HEK293T (cell line): ENCODE measurements around the gene TCTN3.
"Not testable (repeated sequence)": the region's sequence is repeated elsewhere in the genome, so short reads cannot be mapped to it uniquely, and the experiment has no call there.

Source experiments
- CTCF ChIA-PET: fragments of 350-600 bp; formaldehyde crosslinking; extraction: SDS; loops from one replicate; lab custom pipeline; 2021; ENCODE audit warnings: antibody characterized with exemption, inconsistent platforms; lab: Yijun Ruan, JAX
- POLR2A ChIA-PET: fragments of 350-600 bp; formaldehyde crosslinking; extraction: SDS; loops from one replicate; lab custom pipeline; 2020; ENCODE audit warnings: antibody characterized with exemption, inconsistent platforms; lab: Yijun Ruan, JAX
- DNase-seq: peaks from one replicate; pipeline ENCODE4 v3.0.0; 2012; ENCODE audit warnings: mixed read lengths; ENCODE audit errors: extremely low spot score
- ARNT ChIP-seq: fragments of 450-650 bp; IDR thresholded peaks from 2 replicates; pipeline ENCODE4 v1.6.1; 2017; ENCODE audit warnings: mild to moderate bottlenecking
- BHLHE40 ChIP-seq: fragments of 450-650 bp; IDR thresholded peaks from 2 replicates; pipeline ENCODE4 v1.6.1; 2016; ENCODE audit warnings: mild to moderate bottlenecking, moderate library complexity, borderline replicate concordance
- CTBP1 ChIP-seq: fragments of 450-650 bp; IDR thresholded peaks from 2 replicates; pipeline ENCODE4 v1.6.1; 2016; ENCODE audit warnings: borderline replicate concordance
- ELF4 ChIP-seq: fragments of 450-650 bp; IDR thresholded peaks from 2 replicates; pipeline ENCODE4 v1.6.1; 2017; ENCODE audit warnings: antibody characterized with exemption
- FOXA1 ChIP-seq: fragments of 450-650 bp; IDR thresholded peaks from 2 replicates; pipeline ENCODE4 v1.6.1; 2016; ENCODE audit warnings: mild to moderate bottlenecking
- FOXK2 ChIP-seq: fragments of 450-650 bp; IDR thresholded peaks from 2 replicates; pipeline ENCODE4 v1.6.1; 2016; ENCODE audit warnings: mild to moderate bottlenecking
- FOXM1 ChIP-seq: fragments of 450-650 bp; IDR thresholded peaks from 2 replicates; pipeline ENCODE4 v1.6.1; 2017; ENCODE audit warnings: mild to moderate bottlenecking, borderline replicate concordance
- HDGF ChIP-seq: fragments of 450-650 bp; IDR thresholded peaks from 2 replicates; pipeline ENCODE4 v1.6.1; 2017; ENCODE audit warnings: antibody characterized with exemption, borderline replicate concordance
- L3MBTL2 ChIP-seq: fragments of 450-650 bp; conservative IDR thresholded peaks from 2 replicates; pipeline ENCODE4 v1.6.1; 2016; ENCODE audit warnings: mild to moderate bottlenecking
- LEF1 ChIP-seq: fragments of 450-650 bp; IDR thresholded peaks from 2 replicates; pipeline ENCODE4 v1.6.1; 2017; ENCODE audit warnings: mild to moderate bottlenecking, borderline replicate concordance
- NFRKB ChIP-seq: fragments of 450-650 bp; IDR thresholded peaks from 2 replicates; pipeline ENCODE4 v1.6.1; 2016; ENCODE audit warnings: mild to moderate bottlenecking, moderate library complexity
- SP1 ChIP-seq: fragments of 450-650 bp; IDR thresholded peaks from 2 replicates; pipeline ENCODE4 v1.6.1; 2017
- SUZ12 ChIP-seq: fragments of 450-650 bp; IDR thresholded peaks from 2 replicates; pipeline ENCODE4 v1.6.1; 2016; ENCODE audit warnings: mild to moderate bottlenecking
- TARDBP ChIP-seq: fragments of 450-650 bp; IDR thresholded peaks from 2 replicates; pipeline ENCODE4 v1.6.1; 2016
- ZNF384 ChIP-seq: fragments of 450-650 bp; IDR thresholded peaks from 2 replicates; pipeline ENCODE4 v1.6.1; 2016
- TF ChIP-seq, protein P1 (sequence below): fragments of 450-650 bp; IDR thresholded peaks from 2 replicates; pipeline ENCODE4 v1.6.1; 2016

The TCTN3 gene

DNA sequence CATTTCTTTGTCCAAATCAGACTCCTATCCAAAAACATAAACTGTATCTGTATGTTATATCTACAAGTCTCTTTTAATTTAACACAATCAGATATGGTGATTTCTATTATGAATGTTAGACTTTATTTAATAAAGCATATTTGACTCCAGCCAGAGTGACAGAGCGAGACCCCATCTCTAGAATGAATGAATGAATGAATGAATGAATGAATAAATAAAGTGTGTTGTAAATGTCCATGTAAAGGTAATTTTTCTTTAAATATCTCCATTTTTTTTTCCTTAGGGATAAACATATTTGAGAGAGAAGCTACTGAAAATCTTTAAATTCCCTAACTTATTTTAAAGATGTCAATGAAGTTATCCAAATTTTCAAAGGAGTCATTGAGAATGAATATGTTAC is 19.1 kb downstream of the TCTN3 start:
- POLR2A ChIA-PET, result no interaction called here
- TF ChIP-seq ELF4, result no peak
- CTCF ChIA-PET, result interaction anchor here (0.6 to 1.0 kb wide), 2 partner anchors 19 to 325 kb away, joined by 3 to 4 read pairs; partner anchors contain the start of gene TCTN3
- no peak for DNase-seq

DNA sequence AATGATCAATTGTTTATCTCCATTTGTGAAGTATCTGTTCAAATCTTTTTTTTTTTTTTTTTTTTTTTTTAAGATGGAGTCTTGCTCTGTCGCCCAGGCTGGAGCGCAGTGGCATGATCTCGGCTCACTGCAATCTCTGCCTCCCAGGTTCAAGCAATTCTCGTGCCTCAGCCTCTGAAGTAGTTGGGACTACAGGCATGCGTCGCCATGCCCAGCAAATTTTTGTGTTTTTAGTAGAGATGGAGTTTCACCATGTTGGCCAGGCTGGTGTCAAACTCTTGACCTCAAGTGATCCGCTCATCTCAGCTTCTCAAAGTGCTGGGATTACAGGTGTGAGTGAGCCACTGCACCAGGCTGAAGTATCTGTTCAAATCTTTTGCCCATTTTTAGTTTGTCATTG is 21.1 kb downstream of the TCTN3 start:
- CTCF ChIA-PET, result interaction anchor here (0.6 kb wide), 1 partner anchor 245 kb away, joined by 3 read pairs; no protein-coding TSS in a partner anchor
- POLR2A ChIA-PET, result not testable (repeated sequence)

DNA sequence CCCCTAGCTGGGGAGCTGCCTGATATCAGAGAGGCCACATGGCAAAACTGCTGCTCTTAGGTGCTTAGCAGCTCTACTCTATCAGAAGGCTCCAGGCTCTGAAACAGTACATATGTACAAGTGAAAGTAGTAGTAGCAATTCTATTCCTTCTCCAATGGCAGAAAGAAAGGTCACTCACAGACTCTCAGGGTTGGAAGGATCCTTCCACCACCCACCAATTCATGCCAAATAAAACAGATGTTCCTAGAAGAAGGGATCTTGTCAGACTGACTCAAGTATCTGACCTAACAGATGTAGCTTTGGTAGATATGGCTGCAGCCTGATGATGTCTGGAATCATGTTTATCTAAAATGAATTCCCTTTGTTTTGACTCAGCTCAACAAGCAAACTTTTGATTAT is 29.2 kb downstream of the TCTN3 start:
- POLR2A ChIA-PET, result no interaction called here
- TF ChIP-seq NFRKB, result no peak
- no peak for DNase-seq
- CTCF ChIA-PET, result no interaction called here

More for the DNA sequence above, 21.1 kb downstream of the TCTN3 start:
- not testable (repeated sequence) for DNase-seq

DNA sequence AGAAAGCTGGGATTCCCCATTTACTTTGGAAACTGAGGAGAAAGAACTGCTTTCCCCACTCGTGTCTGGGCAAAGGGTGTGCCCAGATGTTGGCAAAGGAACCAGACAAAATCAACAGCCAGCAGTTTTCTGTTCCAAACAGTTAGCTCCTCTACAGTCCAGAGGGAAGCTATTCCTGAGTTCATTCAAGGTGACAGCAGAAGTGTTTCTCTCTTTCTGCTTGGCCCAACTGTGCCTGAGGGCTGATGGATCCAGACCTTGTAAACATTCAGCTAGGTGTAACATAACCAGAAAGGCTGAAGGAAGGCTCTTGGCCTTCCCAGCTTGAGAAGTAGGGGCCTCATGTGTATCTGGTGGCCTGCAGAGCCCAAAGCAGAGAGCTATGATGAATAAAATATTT is 30.2 kb downstream of the TCTN3 start:
- ChIA-PET CTCF (interaction anchor here (1.0 kb wide), 1 partner anchor 30 kb away, joined by 3 read pairs; the partner anchor contains the start of gene TCTN3), POLR2A (no interaction called here)
- TF ChIP-seq LEF1 (no peak), SP1 (no peak), HDGF (no peak), TARDBP (no peak), ELF4 (no peak), ZNF384 (no peak), CTBP1 (no peak), FOXM1 (no peak), ARNT (no peak), FOXK2 (no peak), BHLHE40 (no peak), FOXA1 (no peak), SUZ12 (no peak), L3MBTL2 (no peak), NFRKB (no peak)
- TF ChIP-seq, protein P1, sequence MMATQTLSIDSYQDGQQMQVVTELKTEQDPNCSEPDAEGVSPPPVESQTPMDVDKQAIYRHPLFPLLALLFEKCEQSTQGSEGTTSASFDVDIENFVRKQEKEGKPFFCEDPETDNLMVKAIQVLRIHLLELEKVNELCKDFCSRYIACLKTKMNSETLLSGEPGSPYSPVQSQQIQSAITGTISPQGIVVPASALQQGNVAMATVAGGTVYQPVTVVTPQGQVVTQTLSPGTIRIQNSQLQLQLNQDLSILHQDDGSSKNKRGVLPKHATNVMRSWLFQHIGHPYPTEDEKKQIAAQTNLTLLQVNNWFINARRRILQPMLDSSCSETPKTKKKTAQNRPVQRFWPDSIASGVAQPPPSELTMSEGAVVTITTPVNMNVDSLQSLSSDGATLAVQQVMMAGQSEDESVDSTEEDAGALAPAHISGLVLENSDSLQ, result no peak
- DNase-seq, result no peak

DNA sequence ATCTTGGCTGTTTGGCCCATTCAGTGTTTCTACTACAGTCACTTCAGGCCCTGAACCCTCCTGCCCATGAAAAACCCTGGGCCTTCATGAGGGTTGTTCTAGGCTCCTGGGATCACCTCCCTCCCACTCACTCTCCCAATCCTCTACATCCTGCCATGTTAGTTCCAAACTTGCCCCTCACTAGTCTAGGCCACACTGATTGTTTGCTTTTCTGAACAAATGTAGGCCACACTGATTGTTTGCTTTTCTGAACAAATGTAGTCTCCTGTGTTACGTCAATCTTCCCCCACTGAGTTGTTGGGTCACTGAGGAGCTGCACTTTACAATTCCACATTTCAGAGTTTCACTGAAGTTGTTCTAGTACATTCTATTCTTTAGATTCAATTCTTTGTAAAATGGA is 31.9 kb downstream of the TCTN3 start:
- DNase-seq, result no peak
- POLR2A ChIA-PET, result no interaction called here
- CTCF ChIA-PET, result no interaction called here
- no peak for TF ChIP-seq ZNF384
- no peak for TF ChIP-seq HDGF

DNA sequence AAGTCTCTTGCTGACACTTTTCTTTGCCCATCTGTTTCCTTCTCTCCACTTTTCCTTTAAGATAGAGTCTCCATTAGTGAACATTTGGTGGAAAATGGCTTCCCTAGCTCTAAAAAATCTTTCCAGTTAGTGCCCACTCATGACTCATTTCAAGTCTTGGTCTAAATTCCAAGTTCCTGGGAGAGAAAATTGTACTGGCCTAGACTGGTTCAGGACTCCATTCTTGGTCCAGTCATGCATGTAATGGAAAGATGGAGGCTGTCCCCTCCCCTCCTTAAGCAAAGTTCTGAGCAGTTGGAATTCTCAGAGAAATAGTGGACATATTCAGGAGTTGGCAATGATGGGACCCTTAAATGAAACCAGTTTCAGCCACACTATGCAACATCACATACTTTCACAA is 33.4 kb downstream of the TCTN3 start:
- ChIA-PET CTCF (interaction anchor here (1.2 kb wide), 1 partner anchor 33 kb away, joined by 4 read pairs; the partner anchor contains the start of gene TCTN3), POLR2A (no interaction called here)
- TF ChIP-seq ARNT (no peak), HDGF (no peak), SP1 (no peak), BHLHE40 (no peak), TARDBP (no peak)
- no peak for DNase-seq

DNA sequence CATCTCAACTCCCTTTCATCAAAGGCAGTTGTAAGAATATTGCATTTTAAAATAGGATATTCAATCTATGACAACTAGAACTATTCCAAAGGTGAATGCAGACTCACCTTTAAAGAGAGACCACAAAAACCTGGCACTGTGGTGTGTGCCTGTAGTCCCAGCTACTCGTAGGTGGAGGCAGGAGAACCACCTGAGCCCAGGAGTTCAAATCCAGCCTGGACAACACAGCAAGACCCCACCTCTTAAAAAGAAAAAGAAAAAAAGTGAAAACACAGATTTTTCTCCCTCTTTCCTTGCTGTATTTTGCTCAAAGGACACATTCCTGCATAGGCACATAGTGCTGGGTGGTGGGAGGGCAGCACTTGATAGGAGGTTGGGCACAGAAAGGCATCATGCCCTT is 36.5 kb downstream of the TCTN3 start:
- DNase-seq, result no peak
- ChIA-PET POLR2A (interaction anchor here (0.8 kb wide), 1 partner anchor 15 kb away, joined by 3 read pairs; no protein-coding TSS in a partner anchor), CTCF (no interaction called here)
- no peak for TF ChIP-seq FOXK2
- TF ChIP-seq SP1, result no peak
- TF ChIP-seq CTBP1, result no peak
- TF ChIP-seq L3MBTL2, result no peak
- no peak for TF ChIP-seq ARNT
- TF ChIP-seq, protein P1, result no peak
- TF ChIP-seq FOXM1, result no peak

DNA sequence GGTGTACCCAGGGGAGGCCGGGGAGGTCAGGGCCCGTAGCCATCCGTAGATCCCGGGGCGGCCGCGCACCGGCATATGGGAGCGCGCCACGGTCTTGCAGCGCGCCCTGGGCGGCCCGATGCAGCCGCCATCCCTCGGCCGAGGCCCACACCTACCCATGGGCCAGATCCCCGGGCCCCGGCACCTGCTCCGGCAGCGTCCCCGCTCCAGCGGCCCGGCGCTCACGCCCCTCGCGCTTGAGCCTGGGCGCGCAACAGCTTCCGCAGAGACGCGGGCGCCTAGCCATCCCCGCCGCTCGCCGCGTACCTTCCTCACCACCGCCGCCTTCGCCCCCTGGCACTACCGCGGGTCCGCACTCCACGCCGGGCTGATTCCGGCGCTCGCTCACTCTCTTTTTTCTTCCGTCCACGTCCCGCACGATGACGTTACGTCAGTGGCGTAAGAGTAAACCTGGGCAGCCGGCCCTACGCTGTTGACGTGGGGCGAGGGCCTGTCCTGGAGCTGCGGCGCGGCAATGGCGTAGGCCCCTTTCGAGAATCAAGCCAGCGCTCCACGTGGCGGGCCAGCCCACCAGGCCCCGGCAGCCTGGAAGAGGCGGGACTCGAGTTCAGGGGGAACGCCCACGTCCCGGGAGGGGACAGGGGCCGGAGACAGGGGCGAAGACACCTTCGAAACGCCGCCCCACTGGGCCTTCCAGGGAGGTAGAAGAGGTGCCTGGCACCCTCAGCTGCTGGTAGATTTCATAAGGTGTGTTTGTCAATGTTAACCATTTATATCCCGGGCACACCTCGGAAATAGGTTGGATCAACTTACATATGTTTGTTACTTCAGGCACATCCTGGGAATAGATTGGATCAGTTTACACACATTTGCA is 37.2 kb downstream of the TCTN3 start, which contains the start of gene ALDH18A1:
Gene ALDH18A1, minus strand, starts transcription at position 421 of the 874 bp plus-strand sequence. CDS start 3,334 bp downstream, outside the sequence.
- peak; percentile 98 for DNase-seq
- CTCF ChIA-PET, result no interaction called here
- POLR2A ChIA-PET, result interaction anchor here (0.8 kb wide), 1 partner anchor 15 kb away, joined by 3 read pairs; no protein-coding TSS in a partner anchor
- no peak for TF ChIP-seq TARDBP
- TF ChIP-seq L3MBTL2, result peak; percentile 85
- no peak for TF ChIP-seq ZNF384
